ENCODE results near the gene OSBPL8.

OSBPL8 gene

DNA sequence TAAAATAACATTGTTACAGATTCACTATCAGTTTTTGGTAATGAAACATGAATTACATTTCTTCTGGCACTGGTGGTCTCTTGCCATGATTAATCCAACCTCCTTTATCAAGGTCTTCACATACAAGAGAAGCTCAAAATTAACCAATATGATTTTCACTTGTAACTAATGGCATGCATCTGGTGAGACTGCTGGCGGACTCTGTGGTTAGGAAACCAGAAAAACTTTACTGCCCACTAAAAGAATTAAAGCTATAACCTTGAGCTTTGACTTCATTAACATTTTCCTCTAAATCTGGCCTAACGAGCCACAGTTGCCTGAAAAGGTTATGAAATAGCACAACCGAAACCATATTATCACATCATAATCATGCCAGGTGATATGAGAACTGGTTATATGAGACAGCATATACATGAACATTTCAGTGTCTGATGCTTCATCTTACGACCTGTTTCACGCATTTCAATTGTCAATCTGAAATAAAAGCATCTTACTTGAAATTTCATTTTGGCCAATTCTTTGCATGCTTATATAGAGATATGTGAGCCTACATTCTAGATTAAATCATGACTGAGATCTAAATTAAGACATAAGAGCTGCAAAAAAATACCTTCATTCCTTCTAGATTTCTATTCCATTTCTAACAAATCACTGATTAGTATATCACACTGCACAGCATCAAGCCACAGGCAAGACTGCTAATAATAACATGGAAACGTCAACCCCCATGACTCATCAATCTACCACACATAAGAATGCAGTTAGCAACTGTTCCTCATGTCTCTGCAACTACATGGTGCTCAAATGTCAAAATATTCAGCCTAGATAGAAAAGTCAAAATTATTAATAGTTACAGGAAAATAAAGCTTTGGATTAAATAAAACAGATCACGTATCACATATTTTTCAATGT lies 89.3 kb downstream of the OSBPL8 start:
- no peak for TF ChIP-seq CTCF (IDR thresholded peaks at IDR 0.05; ENCODE audit: low read depth, low read length)
- H3K4me3 ChIP-seq (ENCODE audit: low read depth, low read length) = no peak overlapping the region

DNA sequence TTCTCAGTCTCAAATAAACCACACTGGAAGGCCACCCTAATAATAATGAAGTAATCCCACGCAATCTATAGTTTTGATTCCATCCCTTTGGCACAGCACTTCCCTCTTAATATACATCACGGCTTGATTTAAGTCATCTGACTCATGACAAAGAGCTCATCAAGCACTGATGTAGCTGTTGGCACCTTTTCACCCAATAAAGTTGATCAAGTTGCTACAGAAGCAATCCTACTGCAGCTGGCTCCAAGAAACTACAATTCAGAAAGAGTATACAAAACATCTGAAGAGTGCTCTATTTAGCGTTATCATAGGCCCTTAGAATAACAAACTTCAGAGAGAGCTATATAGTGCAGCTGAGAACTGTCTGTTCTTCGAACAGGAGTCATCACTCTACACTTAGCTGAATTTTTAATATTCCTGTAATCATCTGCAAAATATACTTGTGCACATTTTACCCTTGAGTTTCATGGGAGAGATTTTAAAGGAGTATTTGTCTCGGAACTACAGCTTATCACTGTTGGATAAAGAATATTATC lies 94.9 kb downstream of the OSBPL8 start:
- TF ChIP-seq CTCF (IDR thresholded peaks at IDR 0.05; ENCODE audit: low read depth, low read length) = no peak

GRCh38 chr12:76462668-76463224 lies 96.8 kb downstream of the OSBPL8 start:
- no peak for TF ChIP-seq CTCF (IDR thresholded peaks at IDR 0.05; ENCODE audit: low read depth, low read length)
- H3K4me3 ChIP-seq (ENCODE audit: low read depth, low read length) = no peak overlapping the region

More for the DNA sequence above, 94.9 kb downstream of the OSBPL8 start:
- no peak overlapping the region for H3K4me3 ChIP-seq (ENCODE audit: low read depth, low read length)

DNA sequence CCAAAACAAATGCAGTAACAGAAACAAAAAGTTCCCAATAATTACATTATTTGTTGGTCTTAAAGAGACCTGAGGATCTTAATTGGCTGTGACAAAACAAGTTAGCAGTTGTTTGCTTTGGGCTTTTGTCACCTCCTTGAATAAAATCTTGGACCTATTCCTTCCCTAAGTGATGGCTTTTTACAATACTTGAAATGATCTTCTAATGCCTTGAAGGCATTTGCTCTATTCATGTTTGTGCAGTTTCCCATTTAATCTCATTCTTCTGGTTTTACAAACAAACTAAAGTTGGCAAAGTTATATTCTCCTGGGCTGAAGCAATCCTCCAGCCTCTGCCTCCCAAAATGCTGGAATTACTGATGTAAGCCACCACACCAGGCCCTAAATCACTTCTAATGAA lies 98.8 kb downstream of the OSBPL8 start:
- no peak overlapping the region for H3K4me3 ChIP-seq (ENCODE audit: low read depth, low read length)
- TF ChIP-seq CTCF (IDR thresholded peaks at IDR 0.05; ENCODE audit: low read depth, low read length) = no peak

DNA sequence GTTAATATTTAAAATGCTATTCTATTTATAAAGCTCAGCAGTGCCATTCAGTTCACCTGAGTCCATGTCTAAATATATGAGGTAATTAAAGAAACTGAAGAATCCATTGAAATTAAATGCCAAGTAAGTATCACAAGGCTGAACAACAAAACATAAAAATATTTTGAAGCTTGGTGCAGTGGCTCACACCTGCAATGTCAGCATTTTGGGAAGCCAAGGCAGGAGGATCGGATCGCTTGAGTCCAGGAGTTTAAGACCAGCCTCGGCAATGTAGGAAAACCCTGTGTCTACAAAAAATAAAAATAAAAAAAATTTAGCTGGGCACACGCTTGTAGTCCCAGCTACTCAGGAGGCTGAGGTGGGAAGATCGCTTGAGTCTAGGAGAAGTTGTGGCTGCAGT lies 101.8 kb downstream of the OSBPL8 start:
- no peak overlapping the region for H3K4me3 ChIP-seq (ENCODE audit: low read depth, low read length)
- no peak for TF ChIP-seq CTCF (IDR thresholded peaks at IDR 0.05; ENCODE audit: low read depth, low read length)

GRCh38 chr12:76457010-76457409 lies 102.6 kb downstream of the OSBPL8 start:
- no peak overlapping the region for H3K4me3 ChIP-seq (ENCODE audit: low read depth, low read length)
- no peak for TF ChIP-seq CTCF (IDR thresholded peaks at IDR 0.05; ENCODE audit: low read depth, low read length)
